SK-N-SH (cell line): Measurements from ENCODE around the gene PIGW. TPM values are rescaled to one million over a fixed set of nuclear protein-coding genes. Genes with fewer than 3 reads are reported as not detected.

ENCODE experiments used
- CTCF ChIA-PET: fragments of 300-600, 350-600 bp; formaldehyde crosslinking; extraction: SDS; loops from one replicate; lab custom pipeline; 2021; lab: Yijun Ruan, JAX
- POLR2A ChIA-PET: fragments of 350-600 bp; sonication (Branson Sonifier 250); formaldehyde crosslinking; extraction: SDS; loops from one replicate; lab custom pipeline; 2020; ENCODE audit warnings: antibody characterized with exemption, inconsistent platforms; lab: Yijun Ruan, JAX
- DNase-seq: peaks from one replicate; pipeline ENCODE4 v3.0.0; 2012
- H2AFZ ChIP-seq: fragments of 200-600 bp; sonication (generic); 2 replicates; pipeline ENCODE4 v1.8.1; 2016; ENCODE audit warnings: antibody characterized with exemption, mild to moderate bottlenecking, low read depth
- H3F3A ChIP-seq: fragments of 200-600 bp; sonication (generic); replicated peaks from 2 replicates; pipeline ENCODE3; 2016; ENCODE audit warnings: antibody characterized with exemption, mild to moderate bottlenecking; ENCODE audit not compliant: insufficient read depth
- H3K27ac ChIP-seq, 2 experiments: fragments of 200-500 bp in 1 of 2; fragments of 200-600 bp in 1 of 2; sonication (Bioruptor generic) in 1 of 2; sonication (generic), shearing (Covaris generic) in 1 of 2; 2 replicates each; pipeline versions ENCODE4 v1.5.1 to v1.6.1; 2014 to 2016; ENCODE audit warnings: low read depth in 2 of 2, inconsistent platforms in 1 of 2, low read length in 1 of 2, mild to moderate bottlenecking in 1 of 2, mixed read lengths in 1 of 2
- H3K27me3 ChIP-seq: fragments of 200-600 bp; sonication (generic), shearing (Covaris generic); 2 replicates; pipeline ENCODE4 v1.6.1; 2016; ENCODE audit warnings: mixed run types; ENCODE audit not compliant: insufficient read depth
- H3K36me3 ChIP-seq, 2 experiments: fragments of 200-500 bp in 1 of 2; fragments of 200-600 bp in 1 of 2; sonication (Bioruptor generic) in 1 of 2; sonication (generic) in 1 of 2; replicated peaks in 1 of 2; 2 replicates each; pipeline versions ENCODE3 to v1.5.1; 2014 to 2016; ENCODE audit warnings: low read length in 1 of 2, mild to moderate bottlenecking in 1 of 2; ENCODE audit not compliant: insufficient read depth in 2 of 2, control insufficient read depth in 1 of 2
- H3K4me1 ChIP-seq, 2 experiments: fragments of 200-500 bp in 1 of 2; fragments of 200-600 bp in 1 of 2; sonication (Bioruptor generic) in 1 of 2; sonication (generic), shearing (Covaris generic) in 1 of 2; 2 replicates each; pipeline versions ENCODE4 v1.5.1 to v1.6.1; 2014 to 2016; ENCODE audit warnings: low read depth in 1 of 2, low read length in 1 of 2, mixed run types in 1 of 2; ENCODE audit not compliant: insufficient read depth in 2 of 2, control insufficient read depth in 1 of 2
- H3K4me2 ChIP-seq: fragments of 200-600 bp; sonication (generic), shearing (Covaris generic); 2 replicates; pipeline ENCODE4 v1.6.1; 2017; ENCODE audit warnings: mixed run types
- H3K4me3 ChIP-seq, 2 experiments: fragments of 200-500 bp in 1 of 2; fragments of 200-600 bp in 1 of 2; sonication (Bioruptor generic) in 1 of 2; sonication (generic), shearing (Covaris generic) in 1 of 2; 2 replicates each; pipeline versions ENCODE4 v1.5.1 to v1.8.1; 2014 to 2016; ENCODE audit warnings: low read depth in 2 of 2, inconsistent platforms in 1 of 2, low read length in 1 of 2, mild to moderate bottlenecking in 1 of 2, mixed read lengths in 1 of 2, moderate library complexity in 1 of 2
- H3K79me2 ChIP-seq: fragments of 200-600 bp; sonication (generic); 2 replicates; pipeline ENCODE4 v1.8.1; 2017; ENCODE audit warnings: mild to moderate bottlenecking; ENCODE audit not compliant: insufficient read depth
- H3K9ac ChIP-seq: fragments of 200-600 bp; sonication (generic); 2 replicates; pipeline ENCODE4 v1.6.1; 2017; ENCODE audit warnings: mixed run types
- H3K9me2 ChIP-seq: fragments of 200-600 bp; sonication (generic); 2 replicates; pipeline ENCODE4 v1.6.1; 2017; ENCODE audit warnings: mixed run types
- H3K9me3 ChIP-seq: fragments of 200-600 bp; sonication (generic); 2 replicates; pipeline ENCODE4 v1.6.1; 2017; ENCODE audit warnings: mixed run types, mild to moderate bottlenecking, moderate library complexity
- H4K20me1 ChIP-seq: fragments of 200-600 bp; sonication (generic); 2 replicates; pipeline ENCODE4 v1.6.1; 2017; ENCODE audit warnings: mild to moderate bottlenecking, mixed run types; ENCODE audit not compliant: insufficient read depth
- CHD2 ChIP-seq: fragments of 150-350 bp; IDR thresholded peaks from 2 replicates; pipeline ENCODE4 v1.6.1; 2018; ENCODE audit warnings: low read length; ENCODE audit not compliant: partially characterized antibody
- CTCF ChIP-seq: fragments of 200-600 bp; sonication (generic); IDR thresholded peaks from 2 replicates; pipeline ENCODE4 v1.6.1; 2017; ENCODE audit warnings: antibody characterized with exemption, mild to moderate bottlenecking, moderate library complexity
- EZH2phosphoT487 ChIP-seq: fragments of 200-600 bp; sonication (generic); IDR thresholded peaks from 2 replicates; pipeline ENCODE4 v1.6.1; 2017; ENCODE audit warnings: low read depth, mixed run types, mild to moderate bottlenecking, antibody characterized with exemption, moderate library complexity, borderline replicate concordance
- FOXJ3 ChIP-seq: sonication (generic); formaldehyde crosslinking; IDR thresholded peaks from 2 replicates; pipeline ENCODE4 v1.5.1; 2020; ENCODE audit warnings: mild to moderate bottlenecking, missing genetic modification reagents
- FOXM1 ChIP-seq: IDR thresholded peaks from 2 replicates; pipeline ENCODE4 v1.4.0; 2012; ENCODE audit warnings: low read depth, mild to moderate bottlenecking
- GABPA ChIP-seq: IDR thresholded peaks from 2 replicates; pipeline ENCODE4 v1.4.0; 2012; ENCODE audit warnings: low read depth, mild to moderate bottlenecking
- GATA2 ChIP-seq: sonication (generic); formaldehyde crosslinking; IDR thresholded peaks from 2 replicates; pipeline ENCODE4 v1.5.0; 2020; ENCODE audit warnings: mild to moderate bottlenecking, missing genetic modification reagents
- MAX ChIP-seq: IDR thresholded peaks from 2 replicates; pipeline ENCODE4 v1.4.0; 2012; ENCODE audit warnings: low read depth
- NFIC ChIP-seq: IDR thresholded peaks from 2 replicates; pipeline ENCODE4 v1.4.0; 2012; ENCODE audit warnings: borderline replicate concordance
- POLR2AphosphoS5 ChIP-seq: IDR thresholded peaks from 2 replicates; pipeline ENCODE4 v1.6.1; 2012; ENCODE audit warnings: low read depth, low read length
- RCOR1 ChIP-seq: fragments of 150-350 bp; IDR thresholded peaks from 2 replicates; pipeline ENCODE4 v1.6.1; 2017; ENCODE audit warnings: antibody characterized with exemption, low read length
- RFX5 ChIP-seq: IDR thresholded peaks from 2 replicates; pipeline ENCODE4 v1.6.1; 2012; ENCODE audit warnings: mild to moderate bottlenecking, improper control_type of control experiment, low read length
- SIN3A ChIP-seq: IDR thresholded peaks from 2 replicates; pipeline ENCODE4 v1.6.1; 2012; ENCODE audit warnings: low read depth, mild to moderate bottlenecking, low read length, moderate library complexity, borderline replicate concordance
- SMC3 ChIP-seq: IDR thresholded peaks from 2 replicates; pipeline ENCODE4 v1.6.1; 2012; ENCODE audit warnings: low read depth, low read length, improper control_type of control experiment
- TAF1 ChIP-seq: IDR thresholded peaks from 2 replicates; pipeline ENCODE4 v1.6.1; 2012; ENCODE audit warnings: low read depth, mild to moderate bottlenecking, low read length, moderate library complexity, borderline replicate concordance
- TCF12 ChIP-seq: IDR thresholded peaks from 2 replicates; pipeline ENCODE4 v1.4.0; 2012
- TEAD4 ChIP-seq: IDR thresholded peaks from 2 replicates; pipeline ENCODE4 v1.4.0; 2012; ENCODE audit warnings: mild to moderate bottlenecking, borderline replicate concordance; ENCODE audit not compliant: insufficient read depth
- YY1 ChIP-seq: IDR thresholded peaks from 2 replicates; pipeline ENCODE4 v1.4.0; 2012; ENCODE audit warnings: low read depth, mild to moderate bottlenecking
- WGBS: methylation state at CpG from one replicate; pipeline ENCODE4 v1.1.6; 2017; ENCODE audit warnings: low lambda C conversion rate; 5-methylcytosine and 5-hydroxymethylcytosine counted together
- polyA plus RNA-seq, 3 experiments: library from polyadenylated mRNA; depleted of rRNA; stranded (reverse); fragments of >200 nt; gene quantifications; 2 replicates each; pipeline ENCODE4 v1.2.3, GENCODE V29; 2012
- TF ChIP-seq, protein P1 (sequence below): fragments of 150-350 bp; IDR thresholded peaks from 2 replicates; pipeline ENCODE4 v1.6.1; 2017; ENCODE audit warnings: antibody characterized with exemption, low read length, low read depth, borderline replicate concordance
- TF ChIP-seq, protein P2 (sequence below): IDR thresholded peaks from 2 replicates; pipeline ENCODE4 v1.6.1; 2012; ENCODE audit warnings: mild to moderate bottlenecking, low read depth, low read length, moderate library complexity
- TF ChIP-seq, protein P3 (sequence below): fragments of 150-350 bp; IDR thresholded peaks from 2 replicates; pipeline ENCODE4 v1.6.1; 2016; ENCODE audit warnings: mild to moderate bottlenecking, low read depth, low read length

The PIGW gene
- polyA plus RNA-seq, 1 of the 3 experiments (the other 2 are of a cell fraction), result 10.1 TPM

DNA sequence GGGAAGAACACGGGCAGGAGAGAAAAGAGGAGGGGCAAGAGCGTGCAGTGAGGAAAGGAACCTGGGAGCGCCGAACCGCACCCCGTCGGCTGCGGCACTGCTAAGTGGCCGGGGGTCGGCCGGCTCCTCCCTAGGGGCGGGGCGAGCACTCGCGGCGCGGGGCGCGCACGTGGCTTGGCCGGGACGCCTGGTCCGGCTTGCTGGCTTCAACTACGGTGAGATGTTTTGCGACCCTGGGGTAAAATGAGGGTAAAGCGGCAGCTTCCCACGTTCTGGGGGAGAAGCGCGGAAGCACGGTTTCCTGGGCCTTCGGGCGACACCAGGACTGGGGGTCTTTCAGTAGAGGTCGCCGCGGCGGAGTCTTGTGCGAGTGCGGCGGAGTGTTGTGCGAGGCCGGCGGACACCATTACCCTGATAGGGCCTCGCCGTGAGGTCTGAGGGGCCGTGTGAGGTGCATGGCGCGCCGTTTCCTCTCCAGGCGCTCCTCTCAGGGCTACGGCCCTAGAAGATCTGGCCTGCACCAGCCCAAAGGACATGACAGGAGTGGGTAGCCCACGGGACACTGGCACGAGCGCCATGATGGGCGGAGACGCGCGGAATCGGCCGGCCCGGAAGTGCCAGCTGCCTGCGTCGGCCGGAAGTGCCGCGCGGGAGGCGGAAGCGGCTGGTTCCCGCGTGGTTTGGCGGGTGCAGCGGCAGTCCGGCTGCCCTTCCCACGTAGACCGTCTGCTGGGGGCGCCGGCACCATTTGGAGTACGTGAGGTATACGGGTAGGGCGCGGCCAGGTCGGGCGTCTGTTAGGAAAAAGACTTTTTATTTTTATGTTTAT, at the start of gene PIGW, which contains the start of gene MYO19 (continued):
- TF ChIP-seq SIN3A (peak; percentile 81), RFX5 (no peak), RCOR1 (no peak; the same call in 1 of the 2 replicates), EZH2phosphoT487 (no peak), MAX (peak; percentile 97), NFIC (no peak), TAF1 (peak; percentile 87; the same call in 1 of the 2 replicates), FOXJ3 (CRISPR knock-in tag) (no peak), TCF12 (peak; percentile 5; the same call in 1 of the 2 replicates), SMC3 (no peak), TEAD4 (0 out of 2 replicates have a peak, but pooled peaks have one; percentile 22), GABPA (peak; percentile 93), CHD2 (peak; percentile 99), YY1 (peak; percentile 92), POLR2AphosphoS5 (peak; percentile 84)
- TF ChIP-seq, protein P1, sequence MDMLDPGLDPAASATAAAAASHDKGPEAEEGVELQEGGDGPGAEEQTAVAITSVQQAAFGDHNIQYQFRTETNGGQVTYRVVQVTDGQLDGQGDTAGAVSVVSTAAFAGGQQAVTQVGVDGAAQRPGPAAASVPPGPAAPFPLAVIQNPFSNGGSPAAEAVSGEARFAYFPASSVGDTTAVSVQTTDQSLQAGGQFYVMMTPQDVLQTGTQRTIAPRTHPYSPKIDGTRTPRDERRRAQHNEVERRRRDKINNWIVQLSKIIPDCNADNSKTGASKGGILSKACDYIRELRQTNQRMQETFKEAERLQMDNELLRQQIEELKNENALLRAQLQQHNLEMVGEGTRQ, result no peak

- CTCF ChIA-PET, result interaction anchor here (1.0 kb wide), 1 partner anchor 337 kb away, joined by 3 read pairs; no protein-coding TSS in a partner anchor
- DNase-seq, result no peak
- POLR2A ChIA-PET, result no interaction called here
- no peak for TF ChIP-seq POLR2AphosphoS5
- no peak for TF ChIP-seq TEAD4
- no peak for TF ChIP-seq SIN3A
- TF ChIP-seq GATA2 (CRISPR knock-in tag), result no peak
- TF ChIP-seq CHD2, result no peak
- no peak for TF ChIP-seq GABPA
- no peak for TF ChIP-seq SMC3
- TF ChIP-seq FOXM1, result no peak
- no peak for TF ChIP-seq MAX
- TF ChIP-seq, protein P2, sequence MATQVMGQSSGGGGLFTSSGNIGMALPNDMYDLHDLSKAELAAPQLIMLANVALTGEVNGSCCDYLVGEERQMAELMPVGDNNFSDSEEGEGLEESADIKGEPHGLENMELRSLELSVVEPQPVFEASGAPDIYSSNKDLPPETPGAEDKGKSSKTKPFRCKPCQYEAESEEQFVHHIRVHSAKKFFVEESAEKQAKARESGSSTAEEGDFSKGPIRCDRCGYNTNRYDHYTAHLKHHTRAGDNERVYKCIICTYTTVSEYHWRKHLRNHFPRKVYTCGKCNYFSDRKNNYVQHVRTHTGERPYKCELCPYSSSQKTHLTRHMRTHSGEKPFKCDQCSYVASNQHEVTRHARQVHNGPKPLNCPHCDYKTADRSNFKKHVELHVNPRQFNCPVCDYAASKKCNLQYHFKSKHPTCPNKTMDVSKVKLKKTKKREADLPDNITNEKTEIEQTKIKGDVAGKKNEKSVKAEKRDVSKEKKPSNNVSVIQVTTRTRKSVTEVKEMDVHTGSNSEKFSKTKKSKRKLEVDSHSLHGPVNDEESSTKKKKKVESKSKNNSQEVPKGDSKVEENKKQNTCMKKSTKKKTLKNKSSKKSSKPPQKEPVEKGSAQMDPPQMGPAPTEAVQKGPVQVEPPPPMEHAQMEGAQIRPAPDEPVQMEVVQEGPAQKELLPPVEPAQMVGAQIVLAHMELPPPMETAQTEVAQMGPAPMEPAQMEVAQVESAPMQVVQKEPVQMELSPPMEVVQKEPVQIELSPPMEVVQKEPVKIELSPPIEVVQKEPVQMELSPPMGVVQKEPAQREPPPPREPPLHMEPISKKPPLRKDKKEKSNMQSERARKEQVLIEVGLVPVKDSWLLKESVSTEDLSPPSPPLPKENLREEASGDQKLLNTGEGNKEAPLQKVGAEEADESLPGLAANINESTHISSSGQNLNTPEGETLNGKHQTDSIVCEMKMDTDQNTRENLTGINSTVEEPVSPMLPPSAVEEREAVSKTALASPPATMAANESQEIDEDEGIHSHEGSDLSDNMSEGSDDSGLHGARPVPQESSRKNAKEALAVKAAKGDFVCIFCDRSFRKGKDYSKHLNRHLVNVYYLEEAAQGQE, result no peak
- TF ChIP-seq, protein P3, sequence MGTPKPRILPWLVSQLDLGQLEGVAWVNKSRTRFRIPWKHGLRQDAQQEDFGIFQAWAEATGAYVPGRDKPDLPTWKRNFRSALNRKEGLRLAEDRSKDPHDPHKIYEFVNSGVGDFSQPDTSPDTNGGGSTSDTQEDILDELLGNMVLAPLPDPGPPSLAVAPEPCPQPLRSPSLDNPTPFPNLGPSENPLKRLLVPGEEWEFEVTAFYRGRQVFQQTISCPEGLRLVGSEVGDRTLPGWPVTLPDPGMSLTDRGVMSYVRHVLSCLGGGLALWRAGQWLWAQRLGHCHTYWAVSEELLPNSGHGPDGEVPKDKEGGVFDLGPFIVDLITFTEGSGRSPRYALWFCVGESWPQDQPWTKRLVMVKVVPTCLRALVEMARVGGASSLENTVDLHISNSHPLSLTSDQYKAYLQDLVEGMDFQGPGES, result no peak
- TF ChIP-seq CTCF, result no peak
Observed at GRCh38 chr17:36485027-36485426, 49.8 kb upstream of the PIGW start.

More at GRCh38 chr17:36485027-36485426, 49.8 kb upstream of the PIGW start:
- Histone ChIP-seq H3K9ac (no peak overlapping the region), H3K27ac (no peak overlapping the region), H3K9me3 (no peaks in the 10 kb centered on the region), H3F3A (no peaks in the 10 kb centered on the region), H4K20me1 (no peaks in the 10 kb centered on the region; the same call in 1 of the 2 replicates), H3K9me2 (no peaks in the 10 kb centered on the region), H2AFZ (no peak overlapping the region), H3K4me1 (peaks cover 0 to 24% of the 10 kb centered on the region in 2 experiments; a peak in 2 of 4 replicates), H3K79me2 (peaks cover 39% of the 10 kb centered on the region), H3K27me3 (peaks cover 21% of the 10 kb centered on the region; the same call in 1 of the 2 replicates), H3K36me3 (peaks cover 0 to 12% of the 10 kb centered on the region in 2 experiments), H3K4me3 (no peak overlapping the region), H3K4me2 (no peak overlapping the region)
- WGBS, result 91% methylated on average over 7 of the region's 8 CpGs
